ENCODE data around the gene NRXN3.

The NRXN3 gene

DNA sequence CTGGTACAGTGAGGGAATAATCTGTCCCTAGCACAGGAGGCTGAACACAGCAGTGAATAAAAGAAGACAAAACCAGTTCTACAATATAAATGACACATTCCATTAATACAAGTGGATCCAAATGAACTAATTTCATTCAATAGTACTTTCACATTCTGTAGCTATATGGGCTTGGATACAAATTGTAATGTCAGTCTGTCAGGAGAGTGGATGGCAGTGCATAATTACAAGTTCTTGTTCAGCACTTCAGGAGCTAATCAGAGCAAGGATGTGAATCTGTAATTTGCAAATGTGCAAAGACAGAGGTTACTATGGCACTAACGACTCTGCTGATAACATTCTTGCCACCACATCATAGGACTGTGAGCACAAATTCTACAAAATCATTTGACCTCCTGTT lies 1343.3 kb downstream of the NRXN3 start:
- H3F3A ChIP-seq (ENCODE audit: insufficient read depth), result no peaks in the 10 kb centered on the region
- no peak overlapping the region for H2AFZ ChIP-seq (ENCODE audit: low read depth, low read length, severe bottlenecking)
- H3K4me2 ChIP-seq (ENCODE audit: low read depth, low read length, poor library complexity, severe bottlenecking), result no peak overlapping the region
- no peaks in the 10 kb centered on the region for H3K9me2 ChIP-seq (replicated peaks; ENCODE audit: insufficient read depth, low read length)
- H3K9ac ChIP-seq (ENCODE audit: low read length), result no peak overlapping the region
- no peak overlapping the region for H3K27ac ChIP-seq (ENCODE audit: low read depth, low read length)
- no peaks in the 10 kb centered on the region for H3K9me3 ChIP-seq (ENCODE audit: insufficient read depth, low read length)
- no peak for TF ChIP-seq EZH2phosphoT487 (conservative IDR thresholded peaks at IDR 0.05; ENCODE audit: low read length)
- no peak for TF ChIP-seq CTCF (IDR thresholded peaks at IDR 0.05; ENCODE audit: insufficient read depth, low read length, poor library complexity, severe bottlenecking)
- no peaks in the 10 kb centered on the region for H4K20me1 ChIP-seq (ENCODE audit: low read depth, low read length)
- no peak overlapping the region for H3K4me3 ChIP-seq (ENCODE audit: insufficient read depth, low read length, poor library complexity, severe bottlenecking)
- H3K79me2 ChIP-seq (ENCODE audit: insufficient read depth, low read length), result no peaks in the 10 kb centered on the region
- no peaks in the 10 kb centered on the region for H3K36me3 ChIP-seq (ENCODE audit: low read length)
- no peaks in the 10 kb centered on the region for H3K27me3 ChIP-seq (ENCODE audit: low read length)

GRCh38 chr14:79514700-79515099 lies 1344.5 kb downstream of the NRXN3 start:
- H3K9me3 ChIP-seq (ENCODE audit: insufficient read depth, low read length), result no peaks in the 10 kb centered on the region
- no peaks in the 10 kb centered on the region for H3K9me2 ChIP-seq (replicated peaks; ENCODE audit: insufficient read depth, low read length)
- no peaks in the 10 kb centered on the region for H3K36me3 ChIP-seq (ENCODE audit: low read length)
- H3K4me3 ChIP-seq (ENCODE audit: insufficient read depth, low read length, poor library complexity, severe bottlenecking), result no peak overlapping the region
- no peaks in the 10 kb centered on the region for H3K27me3 ChIP-seq (ENCODE audit: low read length)
- TF ChIP-seq CTCF (IDR thresholded peaks at IDR 0.05; ENCODE audit: insufficient read depth, low read length, poor library complexity, severe bottlenecking), result no peak
- TF ChIP-seq EZH2phosphoT487 (conservative IDR thresholded peaks at IDR 0.05; ENCODE audit: low read length), result no peak
- no peaks in the 10 kb centered on the region for H4K20me1 ChIP-seq (ENCODE audit: low read depth, low read length)
- no peaks in the 10 kb centered on the region for H3F3A ChIP-seq (ENCODE audit: insufficient read depth)
- H3K79me2 ChIP-seq (ENCODE audit: insufficient read depth, low read length), result no peaks in the 10 kb centered on the region
- H3K9ac ChIP-seq (ENCODE audit: low read length), result no peak overlapping the region
- H2AFZ ChIP-seq (ENCODE audit: low read depth, low read length, severe bottlenecking), result no peak overlapping the region
- H3K27ac ChIP-seq (ENCODE audit: low read depth, low read length), result no peak overlapping the region
- no peak overlapping the region for H3K4me2 ChIP-seq (ENCODE audit: low read depth, low read length, poor library complexity, severe bottlenecking)

DNA sequence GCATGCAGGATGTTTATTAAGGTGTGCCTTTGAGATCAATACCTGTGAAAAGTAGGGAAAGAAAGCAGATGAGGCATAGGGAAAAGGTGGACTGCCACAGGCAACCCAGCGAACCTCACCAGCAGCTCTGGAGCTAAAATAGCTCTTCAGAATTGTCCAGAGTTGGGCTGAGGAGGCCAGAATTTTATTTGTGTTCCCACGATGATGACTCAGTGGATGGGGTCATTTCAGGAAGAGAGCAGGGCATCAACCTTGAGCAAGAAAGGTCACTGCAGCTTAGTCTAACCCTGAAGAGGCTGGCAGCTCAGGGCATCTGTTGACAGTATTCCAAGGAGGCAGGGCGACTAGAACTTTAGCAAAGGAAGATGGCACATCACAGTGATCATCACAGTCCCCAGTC lies 1345.0 kb downstream of the NRXN3 start:
- Histone ChIP-seq H4K20me1 (ENCODE audit: low read depth, low read length) (no peaks in the 10 kb centered on the region), H2AFZ (ENCODE audit: low read depth, low read length, severe bottlenecking) (no peak overlapping the region), H3K27ac (ENCODE audit: low read depth, low read length) (no peak overlapping the region), H3F3A (ENCODE audit: insufficient read depth) (no peaks in the 10 kb centered on the region), H3K9ac (ENCODE audit: low read length) (no peak overlapping the region), H3K9me2 (replicated peaks; ENCODE audit: insufficient read depth, low read length) (no peaks in the 10 kb centered on the region), H3K79me2 (ENCODE audit: insufficient read depth, low read length) (no peaks in the 10 kb centered on the region), H3K4me2 (ENCODE audit: low read depth, low read length, poor library complexity, severe bottlenecking) (no peak overlapping the region), H3K27me3 (ENCODE audit: low read length) (no peaks in the 10 kb centered on the region), H3K4me3 (ENCODE audit: insufficient read depth, low read length, poor library complexity, severe bottlenecking) (no peak overlapping the region), H3K9me3 (ENCODE audit: insufficient read depth, low read length) (no peaks in the 10 kb centered on the region), H3K36me3 (ENCODE audit: low read length) (no peaks in the 10 kb centered on the region)
- TF ChIP-seq CTCF (IDR thresholded peaks at IDR 0.05; ENCODE audit: insufficient read depth, low read length, poor library complexity, severe bottlenecking) (no peak), EZH2phosphoT487 (conservative IDR thresholded peaks at IDR 0.05; ENCODE audit: low read length) (no peak)

DNA sequence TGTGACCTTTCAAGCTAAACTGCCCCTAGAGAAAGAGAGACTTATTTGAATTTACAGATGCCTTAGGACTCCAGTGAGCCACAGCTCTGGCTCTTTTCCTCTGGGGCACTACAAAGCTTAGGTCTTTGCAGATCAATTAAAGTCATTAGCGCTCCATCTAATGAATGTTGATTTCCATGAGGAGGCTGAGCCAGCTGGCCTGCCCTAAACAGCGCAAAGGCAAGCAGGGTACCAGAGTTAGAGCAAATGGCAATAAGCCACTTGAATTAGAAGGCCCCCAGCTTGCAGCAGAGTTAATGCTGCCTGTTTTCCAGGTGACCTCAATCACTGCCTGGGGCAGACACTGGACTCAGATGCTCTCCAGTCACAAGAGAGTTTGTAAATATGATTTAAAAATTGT lies 1345.8 kb downstream of the NRXN3 start:
- Histone ChIP-seq H3K27me3 (ENCODE audit: low read length) (no peaks in the 10 kb centered on the region), H3K79me2 (ENCODE audit: insufficient read depth, low read length) (no peaks in the 10 kb centered on the region), H3F3A (ENCODE audit: insufficient read depth) (no peaks in the 10 kb centered on the region), H3K9me2 (replicated peaks; ENCODE audit: insufficient read depth, low read length) (no peaks in the 10 kb centered on the region), H2AFZ (ENCODE audit: low read depth, low read length, severe bottlenecking) (no peak overlapping the region), H3K36me3 (ENCODE audit: low read length) (no peaks in the 10 kb centered on the region), H4K20me1 (ENCODE audit: low read depth, low read length) (no peaks in the 10 kb centered on the region), H3K27ac (ENCODE audit: low read depth, low read length) (no peak overlapping the region), H3K4me2 (ENCODE audit: low read depth, low read length, poor library complexity, severe bottlenecking) (no peak overlapping the region), H3K9me3 (ENCODE audit: insufficient read depth, low read length) (no peaks in the 10 kb centered on the region), H3K9ac (ENCODE audit: low read length) (no peak overlapping the region), H3K4me3 (ENCODE audit: insufficient read depth, low read length, poor library complexity, severe bottlenecking) (no peak overlapping the region)
- no peak for TF ChIP-seq CTCF (IDR thresholded peaks at IDR 0.05; ENCODE audit: insufficient read depth, low read length, poor library complexity, severe bottlenecking)
